ENCODE measurements around the gene ZNF716.
"Not testable (repeated sequence)": the region's sequence is repeated elsewhere in the genome, so short reads cannot be mapped to it uniquely, and the experiment has no call there.

ZNF716 gene

GRCh38 chr7:57426629-57427003, 23.4 kb upstream of the ZNF716 start:
- no peak for TF ChIP-seq CTCF (IDR thresholded peaks at IDR 0.05; ENCODE audit: insufficient read depth, missing control alignments)
- DNase-seq (ENCODE audit: insufficient read length, low spot score) (no peak), FAIRE-seq (no peak)

- FAIRE-seq (no peak), DNase-seq (ENCODE audit: insufficient read length, low spot score) (no peak)
- TF ChIP-seq CTCF (IDR thresholded peaks at IDR 0.05; ENCODE audit: insufficient read depth, missing control alignments) = no peak
These were observed 22.8 kb upstream of the ZNF716 start for GRCh38 chr7:57427146-57427545.

- no peak for DNase-seq (ENCODE audit: insufficient read length, low spot score)
- no peak for TF ChIP-seq CTCF (IDR thresholded peaks at IDR 0.05; ENCODE audit: insufficient read depth, missing control alignments)
- no peak for FAIRE-seq
These were observed 22.4 kb upstream of the ZNF716 start for GRCh38 chr7:57427594-57427993.

- no peak for FAIRE-seq
- DNase-seq (ENCODE audit: insufficient read length, low spot score) = no peak
- TF ChIP-seq CTCF (IDR thresholded peaks at IDR 0.05; ENCODE audit: insufficient read depth, missing control alignments) = no peak
These were observed 17.4 kb upstream of the ZNF716 start for GRCh38 chr7:57432583-57432982.

GRCh38 chr7:57437581-57437980, 12.4 kb upstream of the ZNF716 start:
- no peak for DNase-seq (ENCODE audit: insufficient read length, low spot score)
- no peak for FAIRE-seq
- no peak for TF ChIP-seq CTCF (IDR thresholded peaks at IDR 0.05; ENCODE audit: insufficient read depth, missing control alignments)

- FAIRE-seq (no peak), DNase-seq (ENCODE audit: insufficient read length, low spot score) (no peak)
- TF ChIP-seq CTCF (IDR thresholded peaks at IDR 0.05; ENCODE audit: insufficient read depth, missing control alignments) = no peak
These were observed 11.7 kb upstream of the ZNF716 start for GRCh38 chr7:57438244-57438643.

- DNase-seq (ENCODE audit: insufficient read length, low spot score) (no peak), FAIRE-seq (no peak)
- TF ChIP-seq CTCF (IDR thresholded peaks at IDR 0.05; ENCODE audit: insufficient read depth, missing control alignments) = no peak
These were observed 6.4 kb upstream of the ZNF716 start for GRCh38 chr7:57443567-57443966.

GRCh38 chr7:57469186-57469828, 19.3 kb downstream of the ZNF716 start:
- not testable (repeated sequence) for DNase-seq (ENCODE audit: insufficient read length, low spot score); FAIRE-seq
